IMR-90 (cell line): ENCODE measurements around the gene LINC00632. TPM values are rescaled to one million over a fixed set of nuclear protein-coding genes. Genes with fewer than 3 reads are reported as not detected.

ENCODE experiments used
- ATAC-seq: fragments of 200-7000 bp; cut with Tn5 transposase; 2 replicates; pipeline ENCODE4 v1.9.1; 2020; ENCODE audit warnings: low read depth, mild to moderate bottlenecking, moderate library complexity
- BruUV-seq: library from RNA; stranded (reverse); fragments of 400-500 nt; replicated peaks from 2 replicates; lab custom pipeline; 2021; lab: Mats Ljungman, UMichigan
- CTCF ChIA-PET: fragments of 300-600 bp; formaldehyde crosslinking; extraction: SDS; loops from one replicate; lab custom pipeline; 2021; ENCODE audit warnings: antibody characterized with exemption; lab: Yijun Ruan, JAX
- POLR2A ChIA-PET: fragments of 300-600 bp; sonication (Branson Sonifier 250); formaldehyde crosslinking; loops from one replicate; lab custom pipeline; 2022; ENCODE audit warnings: antibody characterized with exemption; ENCODE audit not compliant: unreplicated experiment; lab: Charles Lee
- DNase-seq: peaks from one replicate; pipeline ENCODE4 v3.0.0; 2013
- H2AFZ ChIP-seq: replicated peaks from 2 replicates; pipeline ENCODE3; 2013; ENCODE audit warnings: low read length, mild to moderate bottlenecking; ENCODE audit not compliant: poor library complexity
- H2AK5ac ChIP-seq: 2 replicates; pipeline ENCODE4 v1.6.1; 2013; ENCODE audit warnings: low read depth, low read length, inconsistent platforms
- H2AK9ac ChIP-seq: replicated peaks from 2 replicates; pipeline ENCODE3; 2013; ENCODE audit warnings: mild to moderate bottlenecking, low read depth, low read length, moderate library complexity; ENCODE audit not compliant: poor library complexity
- H2BK120ac ChIP-seq: 2 replicates; pipeline ENCODE4 v1.6.1; 2013; ENCODE audit warnings: low read depth, low read length, inconsistent platforms
- H2BK15ac ChIP-seq: 3 replicates; pipeline ENCODE4 v1.6.1; 2013; ENCODE audit warnings: low read depth, low read length, inconsistent platforms
- H2BK20ac ChIP-seq: 2 replicates; pipeline ENCODE4 v1.6.1; 2013; ENCODE audit warnings: low read depth, mild to moderate bottlenecking, inconsistent platforms, low read length, moderate library complexity
- H2BK5ac ChIP-seq: 2 replicates; pipeline ENCODE4 v1.6.1; 2013; ENCODE audit warnings: mild to moderate bottlenecking, low read depth, low read length, inconsistent platforms; ENCODE audit not compliant: poor library complexity, severe bottlenecking
- H3K14ac ChIP-seq: replicated peaks from 2 replicates; pipeline ENCODE4 v1.6.1; 2013; ENCODE audit warnings: low read depth, low read length, inconsistent platforms
- H3K18ac ChIP-seq: 2 replicates; pipeline ENCODE4 v1.6.1; 2013; ENCODE audit warnings: low read depth, low read length, control low read depth
- H3K23ac ChIP-seq: 2 replicates; pipeline ENCODE4 v1.6.1; 2013; ENCODE audit warnings: low read depth, low read length, inconsistent platforms
- H3K27ac ChIP-seq: 2 replicates; pipeline ENCODE4 v1.5.1; 2013; ENCODE audit warnings: mild to moderate bottlenecking, control low read depth, low read length; ENCODE audit not compliant: insufficient read depth
- H3K27me3 ChIP-seq: 2 replicates; pipeline ENCODE4 v1.6.1; 2013; ENCODE audit warnings: low read length; ENCODE audit not compliant: control insufficient read depth, insufficient read depth
- H3K36me3 ChIP-seq: 2 replicates; pipeline ENCODE4 v1.6.1; 2013; ENCODE audit warnings: low read length, mixed read lengths; ENCODE audit not compliant: control insufficient read depth, insufficient read depth
- H3K4ac ChIP-seq: 2 replicates; pipeline ENCODE4 v1.6.1; 2013; ENCODE audit warnings: low read depth, low read length, inconsistent platforms
- H3K4me1 ChIP-seq: 2 replicates; pipeline ENCODE4 v1.6.1; 2013; ENCODE audit warnings: low read length, mixed read lengths; ENCODE audit not compliant: control insufficient read depth, insufficient read depth
- H3K4me2 ChIP-seq: 2 replicates; pipeline ENCODE4 v1.6.1; 2013; ENCODE audit warnings: low read depth, mild to moderate bottlenecking, control low read depth, low read length, moderate library complexity
- H3K4me3 ChIP-seq: 2 replicates; pipeline ENCODE4 v1.5.1; 2013; ENCODE audit warnings: low read depth, mild to moderate bottlenecking, control low read depth, low read length, moderate library complexity; ENCODE audit not compliant: insufficient read depth
- H3K56ac ChIP-seq: 2 replicates; pipeline ENCODE4 v1.6.1; 2013; ENCODE audit warnings: low read length, inconsistent platforms; ENCODE audit not compliant: insufficient read depth; ENCODE audit errors: extremely low read depth
- H3K79me1 ChIP-seq, 2 experiments: 2 replicates each; pipeline ENCODE4 v1.6.1; 2013; ENCODE audit warnings: low read length in 2 of 2, inconsistent platforms in 1 of 2, low read depth in 1 of 2
- H3K9ac ChIP-seq: 2 replicates; pipeline ENCODE4 v1.6.1; 2013; ENCODE audit warnings: low read depth, low read length, control low read depth
- H3K9me1 ChIP-seq: 2 replicates; pipeline ENCODE4 v1.6.1; 2013; ENCODE audit warnings: low read length, inconsistent platforms; ENCODE audit not compliant: insufficient read depth
- H3K9me3 ChIP-seq: 2 replicates; pipeline ENCODE4 v1.6.1; 2013; ENCODE audit warnings: low read length; ENCODE audit not compliant: control insufficient read depth, insufficient read depth
- H4K20me1 ChIP-seq: 2 replicates; pipeline ENCODE4 v1.6.1; 2013; ENCODE audit warnings: low read length, inconsistent platforms; ENCODE audit not compliant: insufficient read depth
- H4K5ac ChIP-seq: 2 replicates; pipeline ENCODE4 v1.6.1; 2013; ENCODE audit warnings: mild to moderate bottlenecking, low read depth, low read length, control low read depth
- H4K8ac ChIP-seq, 2 experiments: 2 replicates each; pipeline ENCODE4 v1.6.1; 2013; ENCODE audit warnings: low read depth in 2 of 2, low read length in 2 of 2, control low read depth in 1 of 2, inconsistent platforms in 1 of 2
- H4K91ac ChIP-seq: 2 replicates; pipeline ENCODE4 v1.6.1; 2013; ENCODE audit warnings: low read depth, low read length, inconsistent platforms; ENCODE audit not compliant: insufficient read depth
- BHLHE40 ChIP-seq: fragments of 150-350 bp; IDR thresholded peaks from 2 replicates; pipeline ENCODE4 v1.6.1; 2016; ENCODE audit warnings: mild to moderate bottlenecking, low read depth, low read length
- CEBPB ChIP-seq: IDR thresholded peaks from 2 replicates; pipeline ENCODE4 v1.6.1; 2012; ENCODE audit warnings: low read depth, low read length, improper control_type of control experiment
- CHD1 ChIP-seq: IDR thresholded peaks from 2 replicates; pipeline ENCODE4 v1.6.1; 2012; ENCODE audit warnings: low read depth, low read length, improper control_type of control experiment
- CTCF ChIP-seq: conservative IDR thresholded peaks from 2 replicates; pipeline ENCODE4 v1.5.1; 2012; ENCODE audit warnings: mild to moderate bottlenecking, low read depth, low read length, improper control_type of control experiment
- FOS ChIP-seq: fragments of 150-350 bp; IDR thresholded peaks from 2 replicates; pipeline ENCODE4 v1.6.1; 2016; ENCODE audit warnings: low read depth, low read length
- MAFK ChIP-seq: IDR thresholded peaks from 2 replicates; pipeline ENCODE4 v1.6.1; 2012; ENCODE audit warnings: low read depth, low read length, improper control_type of control experiment
- MAZ ChIP-seq: IDR thresholded peaks from 2 replicates; pipeline ENCODE4 v1.6.1; 2012; ENCODE audit warnings: low read depth, mild to moderate bottlenecking, low read length, improper control_type of control experiment, moderate library complexity, borderline replicate concordance
- MXI1 ChIP-seq: IDR thresholded peaks from 2 replicates; pipeline ENCODE4 v1.6.1; 2012; ENCODE audit warnings: low read depth, mild to moderate bottlenecking, low read length, moderate library complexity, borderline replicate concordance
- NFE2L2 ChIP-seq: fragments of 150-350 bp; IDR thresholded peaks from 2 replicates; pipeline ENCODE4 v1.6.1; 2016; ENCODE audit warnings: low read depth, mild to moderate bottlenecking, low read length
- POLR2A ChIP-seq: IDR thresholded peaks from 2 replicates; pipeline ENCODE4 v1.6.1; 2012; ENCODE audit warnings: mild to moderate bottlenecking, low read depth, low read length
- RAD21 ChIP-seq: IDR thresholded peaks from 2 replicates; pipeline ENCODE4 v1.6.1; 2012; ENCODE audit warnings: low read length, improper control_type of control experiment
- RCOR1 ChIP-seq: IDR thresholded peaks from 2 replicates; pipeline ENCODE4 v1.6.1; 2012; ENCODE audit warnings: mild to moderate bottlenecking, low read length, improper control_type of control experiment; ENCODE audit not compliant: insufficient replicate concordance
- RFX5 ChIP-seq: IDR thresholded peaks from 2 replicates; pipeline ENCODE4 v1.8.0; 2012; ENCODE audit warnings: low read depth, mild to moderate bottlenecking, low read length, moderate library complexity
- SMC3 ChIP-seq: fragments of 150-350 bp; IDR thresholded peaks from 2 replicates; pipeline ENCODE4 v1.6.1; 2016; ENCODE audit warnings: low read depth, mild to moderate bottlenecking, antibody characterized with exemption, low read length, moderate library complexity
- WGBS, 2 experiments: methylation state at CpG; one replicate each; pipeline versions ENCODE4 v1.1.5 to v1.1.7; 2013; ENCODE audit warnings: missing lambda C conversion rate in 2 of 2; ENCODE audit not compliant: insufficient read length in 1 of 2; ENCODE audit errors: extremely low coverage in 2 of 2; 5-methylcytosine and 5-hydroxymethylcytosine counted together
- dilution Hi-C: fragments of 300-500 bp; cut with HindIII; formaldehyde crosslinking; loops from one replicate; pipeline ENCODE4 v1.14.3; 2018; ENCODE audit warnings: low sequenced_read_pairs; ENCODE audit not compliant: unreplicated experiment
- in situ Hi-C: fragments of 300-500 bp; cut with MboI; formaldehyde crosslinking; loops from 3 replicates; pipeline ENCODE4 v1.14.3; 2019; ENCODE audit warnings: low sequenced_read_pairs, inconsistent platforms, mixed read lengths
- intact Hi-C: fragments of 100-400 bp; cut with micrococcal nuclease; formaldehyde crosslinking; loops from 2 replicates; pipeline ENCODE4 v1.10.0; 2022
- polyA plus RNA-seq, 3 experiments: library from polyadenylated mRNA; depleted of rRNA; stranded (reverse); fragments of >200 nt; gene quantifications; 2 replicates each; pipeline ENCODE4 v1.2.3, GENCODE V29; 2012; ENCODE audit warnings: low replicate concordance in 1 of 3
- total RNA-seq: library from RNA; depleted of rRNA; stranded (reverse); fragments of >200 nt; gene quantifications from 2 replicates; pipeline ENCODE4 v1.2.3, GENCODE V29; 2012
- TF ChIP-seq, protein P1 (sequence below): fragments of 150-350 bp; IDR thresholded peaks from 2 replicates; pipeline ENCODE4 v1.6.1; 2016; ENCODE audit warnings: low read depth, mild to moderate bottlenecking, low read length, moderate library complexity, borderline replicate concordance
- TF ChIP-seq, protein P2 (sequence below): fragments of 150-350 bp; IDR thresholded peaks from 2 replicates; pipeline ENCODE4 v1.6.1; 2017; ENCODE audit warnings: mild to moderate bottlenecking, antibody characterized with exemption, low read length, low read depth

LINC00632 gene
- total and polyA plus RNA-seq, 2 of the 4 experiments (the other 2 are of a cell fraction), result 7.2 to 25.0 TPM

GRCh38 chrX:140701480-140701879 lies 8.1 kb upstream of the LINC00632 start:
- Histone ChIP-seq H3K4me1 (no peaks in the 10 kb centered on the region), H2BK120ac (no peak overlapping the region), H3K9ac (no peak overlapping the region), H2AK5ac (no peak overlapping the region), H3K4ac (no peak overlapping the region), H4K8ac (no peak overlapping the region), H2AFZ (no peak overlapping the region), H2BK15ac (no peak overlapping the region), H3K27me3 (no peaks in the 10 kb centered on the region), H3K36me3 (no peaks in the 10 kb centered on the region), H3K9me3 (no peaks in the 10 kb centered on the region), H3K9me1 (no peaks in the 10 kb centered on the region), H2BK20ac (no peak overlapping the region), H3K56ac (no peak overlapping the region), H3K27ac (no peak overlapping the region), H3K14ac (no peak overlapping the region), H2AK9ac (no peak overlapping the region), H3K4me2 (no peak overlapping the region), H3K79me1 (no peaks in the 10 kb centered on the region), H4K91ac (no peak overlapping the region), H4K20me1 (no peaks in the 10 kb centered on the region), H3K4me3 (no peak overlapping the region), H2BK5ac (no peak overlapping the region), H3K18ac (no peak overlapping the region), H3K23ac (no peak overlapping the region), H4K5ac (no peak overlapping the region)
- ChIA-PET POLR2A (no interaction called here), CTCF (interaction anchor here (0.7 to 1.0 kb wide), 2 partner anchors 33 to 61 kb away, joined by 3 to 9 read pairs; no protein-coding TSS in a partner anchor)
- no TSS peak for BruUV-seq
- intact Hi-C loops (loop anchor here (1.0 kb wide), 1 partner anchor 33 kb away; no protein-coding TSS in a partner anchor), in situ Hi-C loops (no loop called here), dilution Hi-C loops (no loop called here)
- DNase-seq (peak; percentile 37), ATAC-seq (peak; percentile 53; the same call in 1 of the 2 replicates)
- no CpG with 5 or more reads among the region's 9 CpGs for WGBS, 2 experiments
- TF ChIP-seq, protein P1, sequence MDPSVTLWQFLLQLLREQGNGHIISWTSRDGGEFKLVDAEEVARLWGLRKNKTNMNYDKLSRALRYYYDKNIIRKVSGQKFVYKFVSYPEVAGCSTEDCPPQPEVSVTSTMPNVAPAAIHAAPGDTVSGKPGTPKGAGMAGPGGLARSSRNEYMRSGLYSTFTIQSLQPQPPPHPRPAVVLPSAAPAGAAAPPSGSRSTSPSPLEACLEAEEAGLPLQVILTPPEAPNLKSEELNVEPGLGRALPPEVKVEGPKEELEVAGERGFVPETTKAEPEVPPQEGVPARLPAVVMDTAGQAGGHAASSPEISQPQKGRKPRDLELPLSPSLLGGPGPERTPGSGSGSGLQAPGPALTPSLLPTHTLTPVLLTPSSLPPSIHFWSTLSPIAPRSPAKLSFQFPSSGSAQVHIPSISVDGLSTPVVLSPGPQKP, result no peak
- TF ChIP-seq MAFK, result no peak
- TF ChIP-seq, protein P2, sequence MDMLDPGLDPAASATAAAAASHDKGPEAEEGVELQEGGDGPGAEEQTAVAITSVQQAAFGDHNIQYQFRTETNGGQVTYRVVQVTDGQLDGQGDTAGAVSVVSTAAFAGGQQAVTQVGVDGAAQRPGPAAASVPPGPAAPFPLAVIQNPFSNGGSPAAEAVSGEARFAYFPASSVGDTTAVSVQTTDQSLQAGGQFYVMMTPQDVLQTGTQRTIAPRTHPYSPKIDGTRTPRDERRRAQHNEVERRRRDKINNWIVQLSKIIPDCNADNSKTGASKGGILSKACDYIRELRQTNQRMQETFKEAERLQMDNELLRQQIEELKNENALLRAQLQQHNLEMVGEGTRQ, result no peak
- no peak for TF ChIP-seq RFX5
- no peak for TF ChIP-seq RCOR1
- TF ChIP-seq RAD21, result peak; percentile 35; the same call in 1 of the 2 replicates
- TF ChIP-seq CHD1, result no peak
- no peak for TF ChIP-seq CEBPB
- TF ChIP-seq SMC3, result peak; percentile 26; the same call in 1 of the 2 replicates
- TF ChIP-seq POLR2A, result no peak
- no peak for TF ChIP-seq MXI1
- TF ChIP-seq CTCF, result peak; percentile 47
- no peak for TF ChIP-seq BHLHE40
- TF ChIP-seq MAZ, result no peak
- TF ChIP-seq NFE2L2, result no peak
- no peak for TF ChIP-seq FOS
